Vagina (tissue), 2 donors: ENCODE results near the gene HARS2.

ENCODE experiments used
- CTCF ChIP-seq, 3 experiments: fragments of 450-650 bp in 2 of 3; fragments of 200-600 bp in 1 of 3; sonication (generic) in 1 of 3; IDR thresholded peaks; one replicate each; pipeline ENCODE4 v1.5.1; 2017 to 2019; ENCODE audit warnings: antibody characterized with exemption in 3 of 3, mild to moderate bottlenecking in 2 of 3, moderate library complexity in 2 of 3
- POLR2AphosphoS5 ChIP-seq, 2 donors: sonication (generic); formaldehyde crosslinking; IDR thresholded peaks; one replicate each; pipeline ENCODE4 v1.9.0; 2017; ENCODE audit warnings: antibody characterized with exemption in 2 of 2, mild to moderate bottlenecking in 2 of 2, low read depth in 1 of 2; ENCODE audit not compliant: insufficient read depth in 1 of 2

GRCh38 chr5:140673187-140673976, 17.9 kb upstream of the HARS2 start, which contains the start of gene DND1:
- TF ChIP-seq CTCF (IDR thresholded peaks at IDR 0.05) = no peak
- no peak for TF ChIP-seq POLR2AphosphoS5 (IDR thresholded peaks at IDR 0.05; ENCODE audit: insufficient read depth in 1 of 2, low read depth in 1 of 2)
